ENCODE results near the gene CFAP46.
"Not testable (repeated sequence)": the region's sequence is repeated elsewhere in the genome, so short reads cannot be mapped to it uniquely, and the experiment has no call there.

Gene CFAP46

GRCh38 chr10:132912713-132913558 is 29.4 kb downstream of the CFAP46 start:
- DNase-seq (ENCODE audit: low read depth in 2 of 2) = no peak

- DNase-seq (ENCODE audit: low read depth in 2 of 2) = no peak
Observed at GRCh38 chr10:132912225-132912712, 30.1 kb downstream of the CFAP46 start.

DNA sequence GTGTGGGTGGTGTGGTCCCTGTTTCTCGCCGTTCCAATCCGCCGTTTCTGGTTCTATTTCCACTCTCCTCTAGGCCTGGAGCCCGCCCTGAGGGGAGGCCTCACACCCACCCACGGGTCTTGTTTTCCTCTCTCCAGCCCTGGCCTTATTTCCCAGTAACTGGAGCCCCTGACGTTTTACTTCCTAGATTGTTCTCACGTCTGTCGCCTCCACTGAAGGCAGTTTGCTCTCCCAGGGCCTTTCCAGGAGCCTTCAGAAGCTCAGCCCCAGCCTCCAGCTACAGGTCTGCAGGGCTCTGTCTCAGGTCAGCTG is 30.6 kb downstream of the CFAP46 start:
- no peak for DNase-seq (ENCODE audit: low read depth in 2 of 2)

DNA sequence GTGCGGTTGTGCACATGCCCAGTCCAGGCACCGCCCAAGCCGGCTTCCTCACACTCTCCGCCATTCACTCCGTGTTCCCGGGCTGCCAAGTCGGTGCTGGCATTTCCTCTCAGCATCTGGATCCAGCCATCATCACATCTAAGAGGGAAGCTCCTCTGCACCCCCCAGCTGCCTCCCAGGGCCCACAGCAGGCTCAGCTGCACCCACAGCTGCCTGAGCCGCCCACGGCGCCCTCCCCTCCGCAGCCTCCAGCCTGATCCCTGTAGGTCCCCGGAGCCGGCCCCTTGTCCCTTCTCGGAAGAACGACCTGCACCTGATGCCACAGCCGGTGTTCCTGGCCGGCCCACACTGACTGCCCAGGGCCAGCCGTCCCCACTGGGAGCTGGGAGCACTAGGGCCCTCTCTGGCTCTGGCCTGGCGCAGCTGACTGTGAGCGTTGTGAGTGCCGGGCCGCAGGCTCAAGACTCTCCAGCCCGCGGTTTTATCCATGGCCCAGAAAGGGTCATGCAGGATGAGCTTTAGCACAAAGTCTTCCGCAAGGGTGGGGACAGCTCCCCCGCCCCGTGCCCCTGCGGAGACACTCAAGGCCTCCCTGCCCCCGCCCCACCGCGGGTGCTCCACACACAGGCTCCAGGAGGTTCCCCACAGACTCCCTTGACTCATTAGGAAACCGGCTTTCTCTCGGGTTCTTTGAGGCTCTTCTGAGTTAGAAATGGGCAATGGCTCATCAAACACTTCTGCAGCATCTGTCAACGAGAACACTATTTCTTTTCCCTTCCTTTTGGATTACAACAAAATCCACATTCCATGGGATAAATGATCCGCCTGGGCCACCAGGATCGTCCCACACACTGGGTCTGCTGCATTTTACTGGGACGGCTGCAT is 31.2 kb downstream of the CFAP46 start:
- no peak for DNase-seq (ENCODE audit: low read depth in 2 of 2)

DNA sequence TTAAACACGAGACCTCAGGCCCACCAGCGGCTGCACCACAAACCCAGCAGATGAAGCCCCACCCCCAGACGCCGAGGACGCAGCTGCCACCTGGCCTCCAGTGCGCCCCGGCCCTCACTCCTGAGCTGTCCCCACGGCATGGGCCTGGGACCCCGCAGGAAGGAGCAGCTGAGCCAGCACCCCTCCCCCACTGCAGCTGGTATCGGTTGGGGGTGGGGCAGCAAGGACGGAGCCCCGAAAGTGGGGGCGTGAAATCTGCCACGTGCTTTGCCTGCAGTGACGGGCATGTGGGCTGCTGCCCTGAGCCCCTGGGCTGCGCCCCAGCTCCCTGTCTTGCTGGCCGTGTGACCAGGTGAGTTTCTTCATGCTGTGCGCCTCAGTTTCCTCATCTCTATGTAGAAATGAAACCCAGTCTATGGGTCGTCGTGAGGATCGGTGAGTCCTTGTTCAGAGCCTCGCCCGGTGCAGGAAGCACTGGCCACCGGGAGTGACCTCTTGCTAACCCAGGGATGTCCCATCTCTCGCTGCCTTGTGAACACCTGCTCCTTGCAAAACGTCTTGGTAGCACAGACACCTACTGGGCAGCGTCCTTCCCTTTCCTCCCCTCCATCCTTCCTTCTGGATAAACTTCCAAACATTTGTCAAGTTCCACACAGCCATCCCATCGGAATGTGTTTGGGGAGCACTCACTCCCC is 32.0 kb downstream of the CFAP46 start:
- DNase-seq (ENCODE audit: low read depth in 2 of 2) = no peak

- DNase-seq (ENCODE audit: low read depth in 2 of 2) = no peak
Observed at GRCh38 chr10:132909491-132910071, 32.8 kb downstream of the CFAP46 start.

DNA sequence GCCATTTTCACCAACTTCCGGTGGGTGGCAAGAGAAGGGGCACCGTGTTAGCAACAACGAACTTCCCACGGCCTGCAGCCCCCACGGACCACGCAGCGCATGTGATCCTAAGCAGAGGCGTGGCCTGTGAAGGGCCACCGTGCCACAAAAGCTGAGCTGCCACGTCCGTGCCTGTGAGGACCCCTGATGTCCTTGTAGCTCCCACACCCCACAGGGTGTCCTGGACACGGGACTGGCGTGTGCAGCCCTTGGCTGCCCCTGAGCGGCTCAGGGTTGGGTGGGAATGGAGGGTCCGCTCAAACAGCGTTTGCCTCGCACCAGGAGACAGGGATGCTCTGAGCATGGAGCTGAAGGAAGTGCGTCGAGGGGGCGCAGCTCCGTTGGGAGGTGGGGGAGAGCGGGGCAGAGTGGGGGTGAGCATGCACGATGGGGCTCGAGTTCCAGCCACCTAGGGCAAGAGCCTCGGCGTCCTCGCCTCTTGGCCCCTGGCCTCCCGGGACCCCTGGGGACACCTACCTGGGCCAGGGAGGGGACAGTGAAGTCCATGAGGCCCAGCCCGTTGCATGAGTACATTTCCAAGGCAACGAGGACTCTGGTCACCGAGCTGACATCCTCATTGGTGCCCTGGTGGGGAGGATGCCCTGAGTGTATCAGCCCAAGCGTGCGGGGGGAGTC is 33.6 kb downstream of the CFAP46 start:
- DNase-seq (ENCODE audit: low read depth in 2 of 2) = no peak

DNA sequence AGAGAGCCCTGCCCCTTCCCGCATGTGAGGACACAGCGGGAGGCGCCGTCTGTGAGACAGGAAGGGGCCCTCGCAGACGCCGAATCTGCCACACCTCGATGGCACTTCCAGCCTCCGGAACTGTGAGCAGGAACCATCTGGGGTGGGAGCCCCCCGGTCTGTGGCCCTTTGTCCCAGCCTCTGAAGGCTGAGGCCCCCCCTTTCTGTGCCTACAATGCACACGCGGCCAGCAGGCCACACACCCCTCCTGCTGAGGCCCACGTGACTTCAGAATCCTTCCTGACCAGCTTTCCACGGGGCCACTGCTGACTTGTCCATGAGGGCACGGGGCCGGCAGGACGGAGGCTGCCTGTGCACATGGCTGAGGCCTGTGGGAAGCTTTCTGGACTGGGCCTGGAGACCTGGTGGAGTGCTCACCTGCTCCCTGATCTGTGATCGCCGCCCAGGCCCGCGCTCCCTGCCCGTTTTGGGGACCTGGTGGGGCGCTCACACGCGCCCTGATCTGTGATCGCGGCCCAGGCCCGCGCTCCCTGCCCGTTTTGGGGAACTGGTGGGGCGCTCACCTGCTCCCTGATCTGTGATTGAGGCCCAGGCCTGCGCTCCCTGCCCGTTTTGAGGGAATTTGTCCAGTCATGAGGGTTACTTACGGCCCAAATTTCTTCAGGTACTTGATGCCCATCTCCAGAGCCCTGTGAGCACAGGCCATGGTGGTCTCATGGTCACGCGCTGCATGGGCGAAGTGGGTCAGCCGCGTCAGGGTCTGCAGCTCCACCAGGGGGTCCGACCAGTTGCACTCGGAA is 34.3 kb downstream of the CFAP46 start:
- DNase-seq (ENCODE audit: low read depth in 2 of 2) = no peak

DNA sequence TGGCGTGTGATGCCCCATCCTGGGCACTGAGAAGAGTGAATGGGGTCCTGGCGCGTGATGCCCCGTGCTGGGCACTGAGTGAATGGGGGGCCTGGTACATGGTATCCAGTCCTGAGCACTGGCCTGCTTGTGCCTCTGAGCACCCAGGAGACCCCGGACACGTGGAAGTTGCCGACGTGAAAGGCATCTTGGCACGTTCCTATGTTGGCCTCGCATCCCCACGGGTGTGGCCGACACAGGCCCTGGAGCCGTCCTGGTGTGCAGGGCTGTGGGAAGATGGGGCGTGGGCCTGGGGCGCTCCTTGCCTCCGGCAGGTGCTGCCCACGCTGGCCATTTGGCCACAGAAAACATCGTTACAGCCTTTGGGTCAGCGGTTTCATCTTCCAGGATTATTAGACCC is 35.5 kb downstream of the CFAP46 start:
- DNase-seq (ENCODE audit: low read depth in 2 of 2) = no peak

GRCh38 chr10:132906106-132906505 is 36.3 kb downstream of the CFAP46 start:
- no peak for DNase-seq (ENCODE audit: low read depth in 2 of 2)

DNA sequence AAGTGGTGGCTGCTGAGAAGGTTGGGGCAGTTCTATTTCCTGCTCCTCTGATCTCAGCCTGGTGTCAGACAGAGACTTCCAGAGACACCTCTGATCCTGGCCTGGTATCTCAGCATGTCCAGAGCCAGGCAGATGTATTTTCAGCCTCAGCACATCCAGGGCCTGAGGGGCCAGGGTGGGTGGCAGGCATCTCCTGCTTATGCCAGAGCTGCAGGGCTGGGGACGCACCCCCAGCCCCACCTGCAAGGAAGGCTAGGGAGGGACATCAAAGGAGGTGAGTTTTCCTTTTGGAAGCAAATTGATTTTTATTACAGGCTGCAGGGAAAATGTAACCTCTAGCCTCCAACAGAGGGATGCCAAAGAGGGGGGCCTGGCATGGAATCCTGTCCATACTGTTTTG is 36.7 kb downstream of the CFAP46 start:
- DNase-seq (ENCODE audit: low read depth in 2 of 2) = no peak

DNA sequence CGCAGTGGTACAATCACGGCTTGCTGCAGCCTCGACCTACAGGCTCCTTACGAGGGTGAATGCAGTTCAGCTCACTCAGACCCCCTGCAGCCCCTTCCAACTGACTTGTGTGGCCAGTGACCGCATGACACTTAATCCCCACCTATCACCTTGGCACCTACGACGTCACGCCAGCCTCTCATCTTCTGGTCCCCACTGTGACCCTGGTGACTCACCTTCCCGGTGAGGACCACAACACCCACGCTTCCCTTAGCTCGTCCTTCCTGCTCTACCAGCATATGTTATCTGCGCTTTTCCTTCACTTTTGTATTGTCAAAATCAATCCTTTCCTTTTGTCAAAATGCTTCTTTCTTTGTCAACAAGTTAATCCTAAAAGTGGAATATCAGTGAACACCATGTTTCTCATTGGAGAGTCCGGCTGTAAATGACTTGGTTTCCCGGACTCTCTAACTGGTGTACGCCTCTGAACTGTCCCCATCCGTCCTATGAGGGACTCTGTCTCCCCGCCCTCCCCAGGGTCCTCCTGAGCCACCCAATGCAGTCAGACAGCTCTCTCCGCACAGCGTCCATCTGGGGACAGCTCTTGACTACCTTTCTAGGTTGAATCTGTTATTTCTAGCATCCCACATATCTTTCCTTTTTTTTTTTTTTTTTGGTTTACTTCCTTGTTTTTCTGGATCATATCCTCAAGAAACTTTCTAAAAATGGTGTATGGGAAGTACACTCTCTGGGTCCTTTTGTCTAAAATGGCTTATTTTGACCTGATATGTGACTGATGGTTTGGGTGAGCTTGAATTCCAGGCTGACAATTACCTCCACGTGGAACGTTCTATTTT is 37.3 kb downstream of the CFAP46 start:
- DNase-seq (ENCODE audit: low read depth in 2 of 2) = peak; percentile 10 to 37

- DNase-seq (ENCODE audit: low read depth in 2 of 2) = peak; percentile 32 to 44
Observed at GRCh38 chr10:132904181-132904813, 38.1 kb downstream of the CFAP46 start.

GRCh38 chr10:132902656-132903575 is 39.5 kb downstream of the CFAP46 start:
- not testable (repeated sequence) for DNase-seq (ENCODE audit: low read depth in 2 of 2)

DNA sequence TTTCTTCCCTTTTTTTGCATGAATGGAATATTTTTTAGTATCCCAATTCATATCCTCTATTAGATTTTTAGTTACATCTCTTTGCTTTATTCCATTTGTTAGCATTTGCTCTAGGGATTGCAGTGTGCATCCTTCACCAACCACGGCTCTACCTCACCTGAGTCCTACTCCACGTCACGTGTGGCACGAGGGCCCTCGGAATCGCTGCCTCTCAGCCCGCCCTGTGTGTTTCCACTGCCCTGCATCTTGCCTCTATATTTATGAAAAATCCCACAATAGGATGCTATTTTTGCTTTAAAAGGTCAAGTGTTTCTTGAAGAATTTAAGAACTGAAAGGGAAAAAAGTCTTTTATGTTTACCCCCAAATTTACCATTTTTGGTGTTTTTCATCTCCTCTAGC is 41.0 kb downstream of the CFAP46 start:
- no peak for DNase-seq (ENCODE audit: low read depth in 2 of 2)

- DNase-seq (ENCODE audit: low read depth in 2 of 2) = no peak
Observed at GRCh38 chr10:132900211-132900756, 42.1 kb downstream of the CFAP46 start.

GRCh38 chr10:132899751-132900065 is 42.7 kb downstream of the CFAP46 start:
- no peak for DNase-seq (ENCODE audit: low read depth in 2 of 2)

All from stimulated activated CD4-positive, alpha-beta T cell treated with anti-CD3 and anti-CD28 coated beads, Interleukin-4, amount 100 ng/mL, for 48 hours (primary cell).